Panc1 (cell line): ENCODE measurements around the gene ZNF555. TPM values are rescaled to one million over a fixed set of nuclear protein-coding genes. Genes with fewer than 3 reads are reported as not detected.
"Not testable (repeated sequence)": the region's sequence is repeated elsewhere in the genome, so short reads cannot be mapped to it uniquely, and the experiment has no call there.

Experiments
- ATAC-seq: fragments of 200-7000 bp; cut with Tn5 transposase; 2 replicates; pipeline ENCODE4 v1.9.1; 2020; ENCODE audit warnings: mild to moderate bottlenecking, moderate library complexity
- BruUV-seq: library from RNA; stranded (reverse); fragments of 400-500 nt; replicated peaks from 2 replicates; lab custom pipeline; 2021; lab: Mats Ljungman, UMichigan
- CTCF ChIA-PET: fragments of 300-600 bp; sonication (Branson Sonifier 250); formaldehyde crosslinking; loops from one replicate; lab custom pipeline; 2022; ENCODE audit warnings: antibody characterized with exemption; lab: Charles Lee
- POLR2A ChIA-PET: fragments of 300-600 bp; sonication (Branson Sonifier 250); formaldehyde crosslinking; loops from one replicate; lab custom pipeline; 2022; ENCODE audit warnings: antibody characterized with exemption; lab: Charles Lee
- DNase-seq: peaks from one replicate; pipeline ENCODE4 v3.0.0-alpha.2; 2010; ENCODE audit warnings: low read depth, low spot score
- H3K27ac ChIP-seq: 2 replicates; pipeline ENCODE4 v1.5.1; 2011; ENCODE audit warnings: mild to moderate bottlenecking, low read length, inconsistent platforms
- H3K27me3 ChIP-seq: fragments of 200-500 bp; sonication (Bioruptor generic); 2 replicates; pipeline ENCODE4 v1.6.0; 2014; ENCODE audit warnings: low read length, inconsistent platforms; ENCODE audit not compliant: control insufficient read depth, insufficient read depth
- H3K36me3 ChIP-seq: fragments of 200-500 bp; sonication (Bioruptor generic); 2 replicates; pipeline ENCODE4 v1.5.1; 2014; ENCODE audit warnings: inconsistent platforms, mild to moderate bottlenecking, low read length, moderate library complexity; ENCODE audit not compliant: control insufficient read depth, insufficient read depth
- H3K4me1 ChIP-seq: 2 replicates; pipeline ENCODE4 v1.5.1; 2011; ENCODE audit warnings: inconsistent platforms, mild to moderate bottlenecking, low read length, moderate library complexity; ENCODE audit not compliant: control insufficient read depth, insufficient read depth
- H3K4me3 ChIP-seq, 2 experiments: 2 replicates each; pipeline ENCODE4 v1.5.1; 2011 to 2012; ENCODE audit warnings: low read depth in 2 of 2, low read length in 2 of 2, mild to moderate bottlenecking in 2 of 2, inconsistent platforms in 1 of 2, moderate library complexity in 1 of 2
- H3K9me3 ChIP-seq: fragments of 200-500 bp; sonication (Bioruptor generic); 2 replicates; pipeline ENCODE4 v1.5.1; 2014; ENCODE audit warnings: low read depth, mild to moderate bottlenecking, inconsistent platforms, low read length, moderate library complexity; ENCODE audit not compliant: control insufficient read depth, insufficient read depth
- POLR2AphosphoS5 ChIP-seq: IDR thresholded peaks from 2 replicates; pipeline ENCODE4 v1.6.1; 2012; ENCODE audit warnings: mild to moderate bottlenecking, low read depth, low read length, moderate library complexity
- SIN3A ChIP-seq: IDR thresholded peaks from 2 replicates; pipeline ENCODE4 v1.6.1; 2012; ENCODE audit warnings: low read depth, mild to moderate bottlenecking, low read length, moderate library complexity, borderline replicate concordance; ENCODE audit not compliant: insufficient read depth
- TCF7L2 ChIP-seq: IDR thresholded peaks from 2 replicates; pipeline ENCODE4 v1.6.1; 2011; ENCODE audit warnings: mild to moderate bottlenecking, low read depth, low read length, inconsistent platforms
- in situ Hi-C: cut with HindIII; loops from 2 replicates; pipeline ENCODE4 v1.10.0; 2016; ENCODE audit warnings: low sequenced_read_pairs, low pct_unique_long_range_greater_than_20kb
- intact Hi-C: fragments of 100-400 bp; cut with micrococcal nuclease; formaldehyde crosslinking; loops from one replicate; pipeline ENCODE4 v1.10.0; 2022; ENCODE audit not compliant: unreplicated experiment
- total RNA-seq: library from RNA; stranded (reverse); gene quantifications from one replicate; pipeline ENCODE4 v1.2.1, GENCODE V29; 2021; ENCODE audit not compliant: unreplicated experiment
- TF ChIP-seq, protein P1 (sequence below), 2 experiments: IDR thresholded peaks; 2 replicates each; pipeline ENCODE4 v1.6.1; 2011 to 2012; ENCODE audit warnings: low read depth in 2 of 2, control low read depth in 1 of 2, low read length in 1 of 2, mild to moderate bottlenecking in 1 of 2, moderate library complexity in 1 of 2; ENCODE audit not compliant: insufficient read depth in 1 of 2
- TF ChIP-seq, protein P2 (sequence below): fragments of 450-650 bp; IDR thresholded peaks from 2 replicates; pipeline ENCODE4 v1.5.1; 2017; ENCODE audit warnings: mild to moderate bottlenecking

The ZNF555 gene
- total RNA-seq, 1 experiment from 2014 or later, result 7.3 TPM

DNA sequence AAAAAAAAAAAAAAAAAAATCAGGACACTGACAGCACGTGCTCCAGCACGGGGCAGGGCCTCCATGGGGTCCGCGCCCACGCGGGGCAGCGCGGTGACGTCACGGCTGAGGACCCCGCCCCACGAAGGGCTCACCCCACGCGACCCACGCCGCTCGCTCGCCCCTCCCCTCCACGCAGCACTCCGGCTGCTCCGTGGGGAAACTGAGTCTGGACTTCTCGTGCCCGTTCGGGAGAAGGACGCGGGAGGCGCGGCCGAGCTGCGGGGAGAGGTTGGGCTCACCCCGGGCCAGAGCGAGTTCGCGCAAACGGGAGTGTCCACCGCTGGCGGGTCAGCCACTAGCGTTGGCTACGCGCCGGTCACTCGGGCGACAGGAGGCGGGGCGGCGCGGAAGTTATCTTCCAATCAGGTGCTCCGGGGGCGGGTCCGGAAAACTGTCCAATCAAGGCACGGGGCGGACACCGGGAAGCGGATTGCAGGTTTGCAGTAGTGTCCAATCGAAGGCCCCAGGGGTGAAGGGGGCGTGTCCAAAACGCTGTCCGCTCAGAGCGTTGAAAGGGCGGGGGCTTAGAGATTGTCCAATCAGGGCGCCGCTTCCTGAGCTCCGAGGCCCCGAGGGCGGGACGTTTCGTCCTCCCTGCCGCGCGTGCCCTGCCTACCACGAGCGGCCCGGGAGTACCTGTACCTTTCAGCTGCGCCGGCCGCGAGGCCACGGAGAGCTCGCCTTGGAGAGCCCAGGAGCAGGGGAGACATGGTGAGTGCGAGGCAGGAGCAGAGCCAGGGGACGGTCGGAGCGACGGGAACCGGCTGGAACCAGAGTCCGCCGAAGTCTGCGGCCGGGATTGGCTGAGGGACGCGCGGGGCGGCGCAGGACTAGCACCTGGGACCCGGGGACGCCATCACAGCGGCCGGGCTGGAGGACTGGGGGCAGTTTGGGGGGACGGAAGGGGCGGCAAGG is 59.3 kb downstream of the ZNF555 start, which contains the start of gene ZNF57:
ZNF57 (plus strand) TSS at position 633 of the 957 bp plus-strand sequence; CDS start at position 751, 118 bp downstream.
- H3K4me3 ChIP-seq, result peak within 1 kb of the TSS; percentile 72 to 75
- H3K27me3 ChIP-seq, result no peaks in the 10 kb centered on the region
- in situ Hi-C loops, result no loop called here
- DNase-seq (peak; percentile 88), ATAC-seq (peak; percentile 98)
- TF ChIP-seq, protein P1, sequence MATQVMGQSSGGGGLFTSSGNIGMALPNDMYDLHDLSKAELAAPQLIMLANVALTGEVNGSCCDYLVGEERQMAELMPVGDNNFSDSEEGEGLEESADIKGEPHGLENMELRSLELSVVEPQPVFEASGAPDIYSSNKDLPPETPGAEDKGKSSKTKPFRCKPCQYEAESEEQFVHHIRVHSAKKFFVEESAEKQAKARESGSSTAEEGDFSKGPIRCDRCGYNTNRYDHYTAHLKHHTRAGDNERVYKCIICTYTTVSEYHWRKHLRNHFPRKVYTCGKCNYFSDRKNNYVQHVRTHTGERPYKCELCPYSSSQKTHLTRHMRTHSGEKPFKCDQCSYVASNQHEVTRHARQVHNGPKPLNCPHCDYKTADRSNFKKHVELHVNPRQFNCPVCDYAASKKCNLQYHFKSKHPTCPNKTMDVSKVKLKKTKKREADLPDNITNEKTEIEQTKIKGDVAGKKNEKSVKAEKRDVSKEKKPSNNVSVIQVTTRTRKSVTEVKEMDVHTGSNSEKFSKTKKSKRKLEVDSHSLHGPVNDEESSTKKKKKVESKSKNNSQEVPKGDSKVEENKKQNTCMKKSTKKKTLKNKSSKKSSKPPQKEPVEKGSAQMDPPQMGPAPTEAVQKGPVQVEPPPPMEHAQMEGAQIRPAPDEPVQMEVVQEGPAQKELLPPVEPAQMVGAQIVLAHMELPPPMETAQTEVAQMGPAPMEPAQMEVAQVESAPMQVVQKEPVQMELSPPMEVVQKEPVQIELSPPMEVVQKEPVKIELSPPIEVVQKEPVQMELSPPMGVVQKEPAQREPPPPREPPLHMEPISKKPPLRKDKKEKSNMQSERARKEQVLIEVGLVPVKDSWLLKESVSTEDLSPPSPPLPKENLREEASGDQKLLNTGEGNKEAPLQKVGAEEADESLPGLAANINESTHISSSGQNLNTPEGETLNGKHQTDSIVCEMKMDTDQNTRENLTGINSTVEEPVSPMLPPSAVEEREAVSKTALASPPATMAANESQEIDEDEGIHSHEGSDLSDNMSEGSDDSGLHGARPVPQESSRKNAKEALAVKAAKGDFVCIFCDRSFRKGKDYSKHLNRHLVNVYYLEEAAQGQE (IDR thresholded peaks at IDR 0.05; ENCODE audit: insufficient read depth in 1 of 2, low read depth in 2 of 2, low read length in 1 of 2), result no peak
- TF ChIP-seq POLR2AphosphoS5, result no peak
- no peak for TF ChIP-seq TCF7L2
- TF ChIP-seq SIN3A, result peak; percentile 71; the same call in 1 of the 2 replicates
- TF ChIP-seq, protein P2, sequence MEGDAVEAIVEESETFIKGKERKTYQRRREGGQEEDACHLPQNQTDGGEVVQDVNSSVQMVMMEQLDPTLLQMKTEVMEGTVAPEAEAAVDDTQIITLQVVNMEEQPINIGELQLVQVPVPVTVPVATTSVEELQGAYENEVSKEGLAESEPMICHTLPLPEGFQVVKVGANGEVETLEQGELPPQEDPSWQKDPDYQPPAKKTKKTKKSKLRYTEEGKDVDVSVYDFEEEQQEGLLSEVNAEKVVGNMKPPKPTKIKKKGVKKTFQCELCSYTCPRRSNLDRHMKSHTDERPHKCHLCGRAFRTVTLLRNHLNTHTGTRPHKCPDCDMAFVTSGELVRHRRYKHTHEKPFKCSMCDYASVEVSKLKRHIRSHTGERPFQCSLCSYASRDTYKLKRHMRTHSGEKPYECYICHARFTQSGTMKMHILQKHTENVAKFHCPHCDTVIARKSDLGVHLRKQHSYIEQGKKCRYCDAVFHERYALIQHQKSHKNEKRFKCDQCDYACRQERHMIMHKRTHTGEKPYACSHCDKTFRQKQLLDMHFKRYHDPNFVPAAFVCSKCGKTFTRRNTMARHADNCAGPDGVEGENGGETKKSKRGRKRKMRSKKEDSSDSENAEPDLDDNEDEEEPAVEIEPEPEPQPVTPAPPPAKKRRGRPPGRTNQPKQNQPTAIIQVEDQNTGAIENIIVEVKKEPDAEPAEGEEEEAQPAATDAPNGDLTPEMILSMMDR, result no peak
- no peaks in the 10 kb centered on the region; the same call in 1 of the 2 replicates for H3K36me3 ChIP-seq
- peaks cover 7% of the 10 kb centered on the region; the same call in 1 of the 2 replicates for H3K9me3 ChIP-seq
- intact Hi-C loops, result no loop called here
- ChIA-PET CTCF (interaction anchor here (0.6 kb wide), 1 partner anchor 62 kb away, joined by 6 read pairs; no protein-coding TSS in a partner anchor), POLR2A (interaction anchor here (0.6 kb wide), 2 partner anchors 88 to 240 kb away, joined by 3 to 6 read pairs; no protein-coding TSS in a partner anchor)
- H3K27ac ChIP-seq, result peak within 1 kb of the TSS; percentile 68
- peaks cover 6% of the 10 kb centered on the region for H3K4me1 ChIP-seq
- no TSS peak for BruUV-seq

DNA sequence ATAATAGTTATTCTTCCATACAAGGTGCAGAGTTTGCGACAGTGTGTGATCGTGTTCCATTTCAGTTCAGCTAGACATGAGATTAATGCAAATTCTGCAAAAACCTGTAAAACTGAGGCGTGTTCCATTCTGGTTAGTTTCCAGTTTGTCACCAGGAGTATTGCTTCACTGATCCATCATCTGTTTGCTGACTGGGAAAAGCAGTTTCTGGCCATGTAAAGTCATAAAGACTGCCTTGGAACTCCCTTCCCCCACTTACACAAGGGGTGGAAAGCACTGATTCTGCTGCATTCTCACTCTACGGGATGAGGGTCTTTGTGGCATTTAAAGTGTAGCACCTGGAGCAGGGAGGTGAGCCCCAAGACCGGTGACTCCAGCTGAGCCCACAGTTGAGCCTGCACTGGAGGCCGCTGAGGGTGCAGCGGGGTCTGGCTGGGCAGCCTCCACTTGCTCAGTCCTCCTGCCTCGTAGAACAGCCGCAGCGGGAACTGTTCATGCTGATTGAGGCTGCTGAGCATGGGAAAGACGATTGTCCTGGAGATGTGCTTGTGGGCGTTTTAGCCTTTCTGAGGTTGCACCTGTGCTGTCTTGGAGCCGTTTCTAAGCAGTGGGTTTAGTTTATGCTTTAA is 61.4 kb downstream of the ZNF555 start:
- Histone ChIP-seq H3K27me3 (no peaks in the 10 kb centered on the region), H3K36me3 (no peaks in the 10 kb centered on the region; the same call in 1 of the 2 replicates), H3K9me3 (no peaks in the 10 kb centered on the region; the same call in 1 of the 2 replicates), H3K27ac (no peak overlapping the region), H3K4me1 (peaks cover 6% of the 10 kb centered on the region), H3K4me3 (no peak overlapping the region; a peak in 1 of 4 replicates)
- BruUV-seq, result no TSS peak
- in situ Hi-C loops, result no loop called here
- DNase-seq, result no peak
- CTCF ChIA-PET, result no interaction called here
- POLR2A ChIA-PET, result no interaction called here
- no peak for TF ChIP-seq TCF7L2
- no peak for TF ChIP-seq SIN3A
- no peak for TF ChIP-seq POLR2AphosphoS5
- TF ChIP-seq, protein P1 (IDR thresholded peaks at IDR 0.05; ENCODE audit: insufficient read depth in 1 of 2, low read depth in 2 of 2, low read length in 1 of 2), result no peak
- TF ChIP-seq, protein P2, result no peak
- intact Hi-C loops, result no loop called here
- ATAC-seq, result no peak

DNA sequence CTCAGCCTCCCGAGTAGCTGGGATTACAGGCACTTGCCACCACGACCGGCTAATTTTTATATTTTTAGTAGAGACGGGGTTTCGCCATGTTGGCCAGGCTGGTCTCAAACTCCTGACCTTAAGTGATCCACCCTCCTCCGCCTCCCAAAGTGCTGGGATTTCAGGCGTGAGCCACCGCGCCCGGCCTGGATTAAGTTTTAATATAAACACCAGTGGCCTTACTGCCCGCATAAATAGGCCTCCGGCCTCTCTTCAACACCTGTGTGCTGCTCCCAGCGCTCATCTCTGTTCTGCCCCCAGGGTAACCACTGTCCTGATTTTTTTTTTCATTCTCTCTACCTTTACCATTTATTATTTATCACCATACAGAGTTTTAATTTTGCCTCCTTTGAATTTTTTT is 62.1 kb downstream of the ZNF555 start:
- H3K9me3 ChIP-seq, H3K4me3 ChIP-seq, CTCF ChIA-PET, H3K27me3 ChIP-seq, DNase-seq, ATAC-seq, H3K27ac ChIP-seq, POLR2A ChIA-PET, BruUV-seq, intact Hi-C loops, H3K4me1 ChIP-seq, H3K36me3 ChIP-seq, in situ Hi-C loops: not testable (repeated sequence)
